Endothelial cell of umbilical vein (primary cell): ENCODE measurements around the gene ATN1.

ENCODE experiments used
- CTCF ChIP-seq, 2 donors: IDR thresholded peaks; 1 replicate in 1 of 2; 2 replicates in 1 of 2; pipeline ENCODE4 v1.5.1; 2011; ENCODE audit warnings: low read length in 2 of 2, mild to moderate bottlenecking in 2 of 2, moderate library complexity in 2 of 2, control low read depth in 1 of 2, inconsistent platforms in 1 of 2, low read depth in 1 of 2; ENCODE audit not compliant: insufficient read depth in 1 of 2; ENCODE audit errors: extremely low read depth in 1 of 2
- EZH2 ChIP-seq: IDR thresholded peaks from 2 replicates; pipeline ENCODE4 v1.6.1; 2012; ENCODE audit warnings: borderline replicate concordance, low read depth, mild to moderate bottlenecking, moderate library complexity, low read length, inconsistent platforms; ENCODE audit not compliant: severe bottlenecking
- GATA2 ChIP-seq: IDR thresholded peaks from 2 replicates; pipeline ENCODE4 v1.7.0; 2011; ENCODE audit warnings: low read depth, mild to moderate bottlenecking, moderate library complexity, mixed read lengths, low read length; ENCODE audit not compliant: insufficient read length, insufficient read depth
- JUN ChIP-seq: IDR thresholded peaks from 2 replicates; pipeline ENCODE4 v1.6.1; 2011; ENCODE audit warnings: borderline replicate concordance, low read depth; ENCODE audit not compliant: insufficient read length, insufficient read depth
- MAX ChIP-seq: IDR thresholded peaks from 2 replicates; pipeline ENCODE4 v1.6.1; 2011; ENCODE audit not compliant: insufficient read depth, insufficient read length
- POLR2A ChIP-seq: IDR thresholded peaks from 2 replicates; pipeline ENCODE4 v1.6.1; 2012; ENCODE audit warnings: low read depth, mild to moderate bottlenecking, control low read depth, low read length
- POLR2AphosphoS5 ChIP-seq: IDR thresholded peaks from 2 replicates; pipeline ENCODE4 v1.6.1; 2012; ENCODE audit warnings: low read depth, mild to moderate bottlenecking, control low read depth, low read length, moderate library complexity; ENCODE audit not compliant: insufficient read depth

GRCh38 chr12:6960593-6961277, 33.0 kb downstream of the ATN1 start:
- TF ChIP-seq EZH2 (no peak), POLR2A (no peak), CTCF (IDR thresholded peaks at IDR 0.05; ENCODE audit: extremely low read depth in 1 of 2, insufficient read depth in 1 of 2, low read depth in 1 of 2, low read length in 2 of 2) (no peak), GATA2 (no peak), JUN (no peak), POLR2AphosphoS5 (no peak), MAX (no peak)
